NT2/D1 (cell line): Measurements from ENCODE around the gene ZNF570.

Source experiments
- SUZ12 ChIP-seq: IDR thresholded peaks from 2 replicates; pipeline ENCODE4 v1.6.1; 2011; ENCODE audit not compliant: insufficient read length, insufficient read depth; ENCODE audit errors: extremely low read depth
- YY1 ChIP-seq: IDR thresholded peaks from 2 replicates; pipeline ENCODE4 v1.6.1; 2011; ENCODE audit not compliant: insufficient read length, insufficient read depth
- ZNF274 ChIP-seq: IDR thresholded peaks from 2 replicates; pipeline ENCODE4 v1.6.1; 2011; ENCODE audit warnings: mild to moderate bottlenecking, low read depth, low read length

DNA sequence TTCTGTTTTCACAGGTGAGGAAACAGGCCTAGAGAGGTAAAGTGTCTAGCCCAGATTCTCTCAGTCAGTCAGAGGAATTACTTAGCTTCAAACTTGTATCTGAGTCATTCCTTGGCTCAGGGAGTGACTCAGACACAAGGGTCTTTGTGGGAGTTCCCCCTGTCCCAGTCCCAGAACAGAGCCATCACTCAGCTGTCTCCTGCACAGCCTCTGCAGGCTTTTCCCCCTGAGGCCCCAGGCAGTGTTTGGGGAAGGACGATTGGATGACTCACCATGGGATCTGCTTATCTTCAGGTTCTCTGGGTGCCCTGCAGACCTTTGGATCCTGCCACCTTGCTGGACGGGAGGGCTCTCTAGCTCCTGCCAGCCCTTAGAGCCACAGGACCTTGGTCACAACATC lies 50.7 kb downstream of the ZNF570 start:
- TF ChIP-seq ZNF274: no peak
- no peak for TF ChIP-seq YY1
- TF ChIP-seq SUZ12: no peak
